AG04450 (cell line): ENCODE results near the gene C1orf74. TPM values are rescaled to one million over a fixed set of nuclear protein-coding genes. Genes with fewer than 3 reads are reported as not detected.

Experiments
- CTCF ChIA-PET: fragments of 300-600, 350-600 bp; formaldehyde crosslinking; extraction: SDS; loops from one replicate; lab custom pipeline; 2022; ENCODE audit warnings: antibody characterized with exemption, inconsistent platforms; lab: Charles Lee
- POLR2A ChIA-PET: fragments of 350-600 bp; formaldehyde crosslinking; extraction: SDS; loops from one replicate; lab custom pipeline; 2021; ENCODE audit warnings: antibody characterized with exemption, inconsistent platforms; lab: Yijun Ruan, JAX
- DNase-seq: peaks from one replicate; pipeline ENCODE4 v3.0.0-alpha.2; 2011; ENCODE audit warnings: low read depth, low spot score
- H3K27ac ChIP-seq: one replicate; pipeline ENCODE4 v1.5.1; 2012; ENCODE audit warnings: low read depth, low read length, control low read depth
- H3K27me3 ChIP-seq: one replicate; pipeline ENCODE4 v1.6.0; 2012; ENCODE audit warnings: low read length; ENCODE audit not compliant: control insufficient read depth, insufficient read depth
- H3K4me3 ChIP-seq: 2 replicates; pipeline ENCODE4 v1.5.1; 2011; ENCODE audit warnings: mild to moderate bottlenecking, low read depth, low read length, control low read depth
- H3K9me3 ChIP-seq: 2 replicates; pipeline ENCODE4 v1.5.1; 2012; ENCODE audit warnings: low read length; ENCODE audit not compliant: control insufficient read depth, insufficient read depth
- CTCF ChIP-seq: IDR thresholded peaks from 2 replicates; pipeline ENCODE4 v1.5.1; 2011; ENCODE audit warnings: low read depth, low read length, control low read depth, inconsistent platforms
- polyA plus RNA-seq: library from polyadenylated mRNA; depleted of rRNA; stranded (reverse); fragments of >200 nt; gene quantifications from 2 replicates; pipeline ENCODE4 v1.2.3, GENCODE V29; 2011

The C1orf74 gene
- polyA plus RNA-seq, 1 experiment, result 2.2 TPM

- ChIA-PET POLR2A (no interaction called here), CTCF (interaction anchor here (0.6 to 1.0 kb wide), 2 partner anchors 172 to 249 kb away, joined by 3 read pairs; no protein-coding TSS in a partner anchor)
- Histone ChIP-seq H3K27me3 (no peaks in the 10 kb centered on the region), H3K9me3 (no peaks in the 10 kb centered on the region; the same call in 1 of the 2 replicates), H3K4me3 (no peak overlapping the region), H3K27ac (no peak overlapping the region)
- no peak for DNase-seq
- no peak for TF ChIP-seq CTCF
These were observed 43.2 kb downstream of the C1orf74 start for GRCh38 chr1:209741193-209741592.

- Histone ChIP-seq H3K9me3 (no peaks in the 10 kb centered on the region), H3K27ac (no peak overlapping the region), H3K27me3 (no peaks in the 10 kb centered on the region), H3K4me3 (no peak overlapping the region)
- TF ChIP-seq CTCF, result no peak
- no peak for DNase-seq
- ChIA-PET CTCF (interaction anchor here (0.7 to 1.0 kb wide), 2 partner anchors 8 to 10 kb away, joined by 3 read pairs; no protein-coding TSS in a partner anchor), POLR2A (no interaction called here)
These were observed 46.1 kb downstream of the C1orf74 start for GRCh38 chr1:209738270-209738669.

GRCh38 chr1:209737118-209737505 is 47.2 kb downstream of the C1orf74 start:
- POLR2A ChIA-PET, result no interaction called here
- TF ChIP-seq CTCF, result no peak
- H3K4me3 ChIP-seq, result no peak overlapping the region
- H3K27ac ChIP-seq, result no peak overlapping the region
- CTCF ChIA-PET, result no interaction called here
- H3K9me3 ChIP-seq, result no peaks in the 10 kb centered on the region
- DNase-seq, result no peak
- H3K27me3 ChIP-seq, result no peaks in the 10 kb centered on the region

- DNase-seq, result no peak
- no peak for TF ChIP-seq CTCF
- CTCF ChIA-PET, result no interaction called here
- POLR2A ChIA-PET, result no interaction called here
- no peak overlapping the region for H3K27ac ChIP-seq
- H3K9me3 ChIP-seq, result no peaks in the 10 kb centered on the region
- no peaks in the 10 kb centered on the region for H3K27me3 ChIP-seq
- no peak overlapping the region for H3K4me3 ChIP-seq
These were observed 47.8 kb downstream of the C1orf74 start for GRCh38 chr1:209736490-209737117.

- Histone ChIP-seq H3K27ac (no peak overlapping the region), H3K9me3 (no peaks in the 10 kb centered on the region), H3K27me3 (no peaks in the 10 kb centered on the region), H3K4me3 (no peak overlapping the region)
- ChIA-PET CTCF (interaction anchor here (0.7 to 1.9 kb wide), 3 partner anchors 9 to 157 kb away, joined by 3 to 6 read pairs (median 4); no protein-coding TSS in a partner anchor), POLR2A (no interaction called here)
- TF ChIP-seq CTCF, result no peak
- no peak for DNase-seq
These were observed 50.8 kb downstream of the C1orf74 start for GRCh38 chr1:209733409-209734192.
